Measurements from ENCODE around the gene RUSC2.

RUSC2 gene

GRCh38 chr9:35515766-35516165 is 25.9 kb downstream of the RUSC2 start:
- Histone ChIP-seq H3K27me3 (ENCODE audit: control insufficient read depth in 1 of 2, insufficient read depth in 2 of 2, low read length in 2 of 2) (no peaks in the 10 kb centered on the region), H3K9ac (ENCODE audit: low read length in 2 of 2) (no peak overlapping the region), H3K4me3 (ENCODE audit: low read length in 2 of 2) (no peak overlapping the region), H3K27ac (ENCODE audit: low read length) (no peak overlapping the region), H3K4me1 (ENCODE audit: control insufficient read depth, insufficient read depth, low read length) (peaks cover 56% of the 10 kb centered on the region), H3K36me3 (ENCODE audit: control insufficient read depth in 2 of 2, insufficient read depth in 2 of 2, low read length in 2 of 2) (no peaks in the 10 kb centered on the region), H3K9me3 (ENCODE audit: control insufficient read depth in 2 of 2, low read length in 2 of 2) (no peaks in the 10 kb centered on the region)

GRCh38 chr9:35516479-35516878 is 26.6 kb downstream of the RUSC2 start:
- Histone ChIP-seq H3K4me3 (ENCODE audit: low read length in 2 of 2) (no peak overlapping the region), H3K27ac (ENCODE audit: low read length) (peak overlapping the region; percentile 98), H3K36me3 (ENCODE audit: control insufficient read depth in 2 of 2, insufficient read depth in 2 of 2, low read length in 2 of 2) (no peaks in the 10 kb centered on the region), H3K9ac (ENCODE audit: low read length in 2 of 2) (no peak overlapping the region), H3K27me3 (ENCODE audit: control insufficient read depth in 1 of 2, insufficient read depth in 2 of 2, low read length in 2 of 2) (no peaks in the 10 kb centered on the region), H3K4me1 (ENCODE audit: control insufficient read depth, insufficient read depth, low read length) (peaks cover 58% of the 10 kb centered on the region), H3K9me3 (ENCODE audit: control insufficient read depth in 2 of 2, low read length in 2 of 2) (no peaks in the 10 kb centered on the region)

- Histone ChIP-seq H3K9ac (ENCODE audit: low read length in 2 of 2) (peak overlapping the region; percentile 7 to 66), H3K4me1 (ENCODE audit: control insufficient read depth, insufficient read depth, low read length) (peaks cover 64% of the 10 kb centered on the region), H3K27me3 (ENCODE audit: control insufficient read depth in 1 of 2, insufficient read depth in 2 of 2, low read length in 2 of 2) (no peaks in the 10 kb centered on the region), H3K4me3 (ENCODE audit: low read length in 2 of 2) (peak overlapping the region in 1 of 2 donors; percentile 17), H3K36me3 (ENCODE audit: control insufficient read depth in 2 of 2, insufficient read depth in 2 of 2, low read length in 2 of 2) (no peaks in the 10 kb centered on the region), H3K27ac (ENCODE audit: low read length) (peak overlapping the region; percentile 98), H3K9me3 (ENCODE audit: control insufficient read depth in 2 of 2, low read length in 2 of 2) (no peaks in the 10 kb centered on the region)
These were observed 27.2 kb downstream of the RUSC2 start for GRCh38 chr9:35517131-35517530.

- Histone ChIP-seq H3K4me1 (ENCODE audit: control insufficient read depth, insufficient read depth, low read length) (peaks cover 65% of the 10 kb centered on the region), H3K27ac (ENCODE audit: low read length) (peak overlapping the region; percentile 98), H3K27me3 (ENCODE audit: control insufficient read depth in 1 of 2, insufficient read depth in 2 of 2, low read length in 2 of 2) (no peaks in the 10 kb centered on the region), H3K9ac (ENCODE audit: low read length in 2 of 2) (peak overlapping the region; percentile 7 to 66), H3K9me3 (ENCODE audit: control insufficient read depth in 2 of 2, low read length in 2 of 2) (no peaks in the 10 kb centered on the region), H3K4me3 (ENCODE audit: low read length in 2 of 2) (peak overlapping the region; percentile 18 to 52), H3K36me3 (ENCODE audit: control insufficient read depth in 2 of 2, insufficient read depth in 2 of 2, low read length in 2 of 2) (no peaks in the 10 kb centered on the region)
These were observed 27.8 kb downstream of the RUSC2 start for GRCh38 chr9:35517552-35518224.

- Histone ChIP-seq H3K4me1 (ENCODE audit: control insufficient read depth, insufficient read depth, low read length) (peaks cover 67% of the 10 kb centered on the region), H3K9ac (ENCODE audit: low read length in 2 of 2) (peak overlapping the region; percentile 7 to 42), H3K36me3 (ENCODE audit: control insufficient read depth in 2 of 2, insufficient read depth in 2 of 2, low read length in 2 of 2) (no peaks in the 10 kb centered on the region)
These were observed 28.4 kb downstream of the RUSC2 start for GRCh38 chr9:35518225-35518821.

GRCh38 chr9:35518981-35519679 is 29.2 kb downstream of the RUSC2 start:
- H3K4me1 ChIP-seq (ENCODE audit: control insufficient read depth, insufficient read depth, low read length) = peaks cover 67% of the 10 kb centered on the region

More at GRCh38 chr9:35518225-35518821, 28.4 kb downstream of the RUSC2 start:
- Histone ChIP-seq H3K27ac (ENCODE audit: low read length) (peak overlapping the region; percentile 98), H3K4me3 (ENCODE audit: low read length in 2 of 2) (peak overlapping the region; percentile 18 to 52), H3K9me3 (ENCODE audit: control insufficient read depth in 2 of 2, low read length in 2 of 2) (no peaks in the 10 kb centered on the region), H3K27me3 (ENCODE audit: control insufficient read depth in 1 of 2, insufficient read depth in 2 of 2, low read length in 2 of 2) (no peaks in the 10 kb centered on the region)

GRCh38 chr9:35519692-35520363 is 29.9 kb downstream of the RUSC2 start:
- H3K36me3 ChIP-seq (ENCODE audit: control insufficient read depth in 2 of 2, insufficient read depth in 2 of 2, low read length in 2 of 2) = no peaks in the 10 kb centered on the region
- no peaks in the 10 kb centered on the region for H3K27me3 ChIP-seq (ENCODE audit: control insufficient read depth in 1 of 2, insufficient read depth in 2 of 2, low read length in 2 of 2)
- no peaks in the 10 kb centered on the region for H3K9me3 ChIP-seq (ENCODE audit: control insufficient read depth in 2 of 2, low read length in 2 of 2)
- H3K4me1 ChIP-seq (ENCODE audit: control insufficient read depth, insufficient read depth, low read length) = peaks cover 67% of the 10 kb centered on the region
- H3K4me3 ChIP-seq (ENCODE audit: low read length in 2 of 2) = peak overlapping the region in 1 of 2 donors; percentile 35
- H3K9ac ChIP-seq (ENCODE audit: low read length in 2 of 2) = peak overlapping the region; percentile 42 to 61
- H3K27ac ChIP-seq (ENCODE audit: low read length) = peak overlapping the region; percentile 98

More at GRCh38 chr9:35518981-35519679, 29.2 kb downstream of the RUSC2 start:
- Histone ChIP-seq H3K36me3 (ENCODE audit: control insufficient read depth in 2 of 2, insufficient read depth in 2 of 2, low read length in 2 of 2) (no peaks in the 10 kb centered on the region), H3K9me3 (ENCODE audit: control insufficient read depth in 2 of 2, low read length in 2 of 2) (no peaks in the 10 kb centered on the region), H3K9ac (ENCODE audit: low read length in 2 of 2) (peak overlapping the region; percentile 7 to 42), H3K4me3 (ENCODE audit: low read length in 2 of 2) (peak overlapping the region in 1 of 2 donors; percentile 57), H3K27ac (ENCODE audit: low read length) (peak overlapping the region; percentile 98), H3K27me3 (ENCODE audit: control insufficient read depth in 1 of 2, insufficient read depth in 2 of 2, low read length in 2 of 2) (no peaks in the 10 kb centered on the region)

- Histone ChIP-seq H3K36me3 (ENCODE audit: control insufficient read depth in 2 of 2, insufficient read depth in 2 of 2, low read length in 2 of 2) (no peaks in the 10 kb centered on the region), H3K4me3 (ENCODE audit: low read length in 2 of 2) (peak overlapping the region; percentile 27 to 35), H3K9me3 (ENCODE audit: control insufficient read depth in 2 of 2, low read length in 2 of 2) (no peaks in the 10 kb centered on the region), H3K27ac (ENCODE audit: low read length) (peak overlapping the region; percentile 98), H3K9ac (ENCODE audit: low read length in 2 of 2) (peak overlapping the region; percentile 42 to 61), H3K4me1 (ENCODE audit: control insufficient read depth, insufficient read depth, low read length) (peaks cover 67% of the 10 kb centered on the region), H3K27me3 (ENCODE audit: control insufficient read depth in 1 of 2, insufficient read depth in 2 of 2, low read length in 2 of 2) (no peaks in the 10 kb centered on the region)
These were observed 30.4 kb downstream of the RUSC2 start for GRCh38 chr9:35520364-35520710.

GRCh38 chr9:35521708-35522107 is 31.8 kb downstream of the RUSC2 start:
- Histone ChIP-seq H3K4me1 (ENCODE audit: control insufficient read depth, insufficient read depth, low read length) (peaks cover 68% of the 10 kb centered on the region), H3K36me3 (ENCODE audit: control insufficient read depth in 2 of 2, insufficient read depth in 2 of 2, low read length in 2 of 2) (no peaks in the 10 kb centered on the region), H3K9ac (ENCODE audit: low read length in 2 of 2) (peak overlapping the region; percentile 6 to 61), H3K4me3 (ENCODE audit: low read length in 2 of 2) (peak overlapping the region in 1 of 2 donors; percentile 35), H3K27me3 (ENCODE audit: control insufficient read depth in 1 of 2, insufficient read depth in 2 of 2, low read length in 2 of 2) (no peaks in the 10 kb centered on the region), H3K27ac (ENCODE audit: low read length) (peak overlapping the region; percentile 98), H3K9me3 (ENCODE audit: control insufficient read depth in 2 of 2, low read length in 2 of 2) (no peaks in the 10 kb centered on the region)

- H3K36me3 ChIP-seq (ENCODE audit: control insufficient read depth in 2 of 2, insufficient read depth in 2 of 2, low read length in 2 of 2) = no peaks in the 10 kb centered on the region
- peaks cover 64% of the 10 kb centered on the region for H3K4me1 ChIP-seq (ENCODE audit: control insufficient read depth, insufficient read depth, low read length)
- peak overlapping the region; percentile 6 to 61 for H3K9ac ChIP-seq (ENCODE audit: low read length in 2 of 2)
- H3K27ac ChIP-seq (ENCODE audit: low read length) = peak overlapping the region; percentile 98
- H3K4me3 ChIP-seq (ENCODE audit: low read length in 2 of 2) = peak overlapping the region in 1 of 2 donors; percentile 17
- H3K9me3 ChIP-seq (ENCODE audit: control insufficient read depth in 2 of 2, low read length in 2 of 2) = no peaks in the 10 kb centered on the region
- no peaks in the 10 kb centered on the region for H3K27me3 ChIP-seq (ENCODE audit: control insufficient read depth in 1 of 2, insufficient read depth in 2 of 2, low read length in 2 of 2)
These were observed 32.3 kb downstream of the RUSC2 start for GRCh38 chr9:35522187-35522586.
